Measurements from ENCODE around the gene BRINP3. TPM values are rescaled to one million over a fixed set of nuclear protein-coding genes. Genes with fewer than 3 reads are reported as not detected.

The BRINP3 gene
- total RNA-seq, 4 donors from 2014 or later = 5.0 to 30.3 (median 14.1) TPM

DNA sequence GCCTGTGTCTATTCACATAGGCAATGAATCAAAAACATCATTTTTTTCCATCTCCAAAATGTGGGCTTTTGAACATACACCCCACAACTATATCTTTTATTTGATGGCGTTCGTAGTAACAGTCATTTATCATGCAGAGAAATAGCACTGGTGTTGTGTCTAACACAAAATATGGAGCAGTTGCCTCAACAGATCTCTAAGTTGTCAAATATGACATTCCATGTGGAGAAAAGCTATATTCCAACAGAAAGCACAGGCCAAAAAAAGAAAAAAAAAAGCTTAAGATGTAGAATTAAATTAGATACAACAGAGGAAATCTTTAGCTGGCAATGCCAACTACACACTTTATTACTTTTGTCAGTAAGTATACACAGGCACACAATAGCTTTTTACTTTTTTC is 411.7 kb downstream of the BRINP3 start:
- Histone ChIP-seq H3K36me3 (no peaks in the 10 kb centered on the region), H3K27ac (no peak overlapping the region), H3K27me3 (no peaks in the 10 kb centered on the region), H3K4me3 (no peak overlapping the region), H3K9me3 (no peaks in the 10 kb centered on the region), H3K4me1 (no peaks in the 10 kb centered on the region)
- WGBS, 2 donors (ENCODE audit: low coverage in 1 of 2) = 92 to 95% methylated on average over 2 of the region's 2 CpGs
- in situ Hi-C loops (cut with MboI; ENCODE audit: low pct_ligation_motif_present in 1 of 4, low pct_unique_long_range_greater_than_20kb in 1 of 4, low sequenced_read_pairs in 3 of 4) (no loop called here), intact Hi-C loops (cut with DNase I; ENCODE audit: low total_unique reads) (no loop called here)
- TF ChIP-seq POLR2A (IDR thresholded peaks at IDR 0.05) = no peak
- no peak for TF ChIP-seq CTCF (IDR thresholded peaks at IDR 0.05)
- no peak for TF ChIP-seq POLR2AphosphoS5 (IDR thresholded peaks at IDR 0.05)
- no peak for TF ChIP-seq EP300 (IDR thresholded peaks at IDR 0.05; ENCODE audit: low read depth)
- no peak for DNase-seq

- Histone ChIP-seq H3K27ac (no peak overlapping the region), H3K4me3 (no peak overlapping the region), H3K27me3 (no peaks in the 10 kb centered on the region), H3K4me1 (no peaks in the 10 kb centered on the region), H3K36me3 (no peaks in the 10 kb centered on the region), H3K9me3 (no peaks in the 10 kb centered on the region)
- WGBS, 2 donors (ENCODE audit: low coverage in 1 of 2) = 39 to 67% methylated on average over 1 of the region's 1 CpG
- no peak for TF ChIP-seq CTCF (IDR thresholded peaks at IDR 0.05)
- TF ChIP-seq POLR2A (IDR thresholded peaks at IDR 0.05) = no peak
- no peak for TF ChIP-seq EP300 (IDR thresholded peaks at IDR 0.05; ENCODE audit: low read depth)
- no peak for TF ChIP-seq POLR2AphosphoS5 (IDR thresholded peaks at IDR 0.05)
- DNase-seq = no peak
- intact Hi-C loops (cut with DNase I; ENCODE audit: low total_unique reads) = no loop called here
- in situ Hi-C loops (cut with MboI; ENCODE audit: low pct_ligation_motif_present in 1 of 4, low pct_unique_long_range_greater_than_20kb in 1 of 4, low sequenced_read_pairs in 3 of 4) = no loop called here
These were observed 428.4 kb downstream of the BRINP3 start for GRCh38 chr1:190049314-190049713.

Data from transverse colon (tissue), 4 donors.